Tibial nerve (tissue), 4 donors: ENCODE results near the gene IRF2BP1. TPM values are rescaled to one million over a fixed set of nuclear protein-coding genes. Genes with fewer than 3 reads are reported as not detected.
A peak's percentile ranks its signal among the peaks of the same experiment; 100 is the strongest.

Source experiments
- DNase-seq, 2 donors: peaks; one replicate each; pipeline ENCODE4 v3.0.0-alpha.2; 2019; ENCODE audit warnings: low spot score in 2 of 2
- H3K27ac ChIP-seq, 4 donors: fragments of 200-600 bp; sonication (generic) in 3 of 4; one replicate each; pipeline ENCODE4 v1.5.1; 2017 to 2019; ENCODE audit warnings: mild to moderate bottlenecking in 1 of 4
- H3K27me3 ChIP-seq, 2 donors: fragments of 200-600 bp; sonication (generic) in 1 of 2; one replicate each; pipeline versions ENCODE4 v1.5.1 to v1.6.0; 2017 to 2019
- H3K36me3 ChIP-seq, 3 donors: fragments of 200-600 bp; sonication (generic); one replicate each; pipeline ENCODE4 v1.5.1; 2018 to 2019
- H3K4me1 ChIP-seq, 4 donors: fragments of 200-600 bp; sonication (generic) in 3 of 4; one replicate each; pipeline ENCODE4 v1.5.1; 2017 to 2019
- H3K4me3 ChIP-seq, 4 donors: fragments of 200-600 bp; sonication (generic) in 3 of 4; one replicate each; pipeline ENCODE4 v1.5.1; 2017 to 2019; ENCODE audit warnings: mild to moderate bottlenecking in 1 of 4, moderate library complexity in 1 of 4
- H3K9me3 ChIP-seq, 4 donors: fragments of 200-600 bp; sonication (generic) in 3 of 4; one replicate each; pipeline ENCODE4 v1.5.1; 2017 to 2019
- EP300 ChIP-seq, 2 donors: sonication (generic); formaldehyde crosslinking; IDR thresholded peaks; one replicate each; pipeline ENCODE4 v1.6.1; 2017; ENCODE audit warnings: antibody characterized with exemption in 2 of 2, mild to moderate bottlenecking in 1 of 2
- POLR2A ChIP-seq, 2 donors: fragments of 450-650 bp; IDR thresholded peaks; one replicate each; pipeline ENCODE4 v1.6.1; 2017; ENCODE audit warnings: antibody characterized with exemption in 2 of 2, mild to moderate bottlenecking in 2 of 2, moderate library complexity in 2 of 2
- WGBS, 2 donors: methylation state at CpG; one replicate each; pipeline ENCODE4 v1.1.5; 2018; 5-methylcytosine and 5-hydroxymethylcytosine counted together
- total RNA-seq, 4 donors: library from RNA; depleted of rRNA; stranded (reverse); fragments of >200 nt; gene quantifications; one replicate each; pipeline ENCODE4 v1.1.0, GENCODE V29; 2016
- TF ChIP-seq, protein P1 (sequence below), 5 experiments: fragments of 200-600 bp in 3 of 5; fragments of 450-650 bp in 2 of 5; sonication (generic) in 3 of 5; IDR thresholded peaks; one replicate each; pipeline ENCODE4 v1.5.1; 2016 to 2019; ENCODE audit warnings: antibody characterized with exemption in 5 of 5, mild to moderate bottlenecking in 3 of 5, moderate library complexity in 2 of 5

Gene IRF2BP1
- total RNA-seq, 4 donors from 2014 or later = 16.4 to 33.3 (median 27.2) TPM

DNA sequence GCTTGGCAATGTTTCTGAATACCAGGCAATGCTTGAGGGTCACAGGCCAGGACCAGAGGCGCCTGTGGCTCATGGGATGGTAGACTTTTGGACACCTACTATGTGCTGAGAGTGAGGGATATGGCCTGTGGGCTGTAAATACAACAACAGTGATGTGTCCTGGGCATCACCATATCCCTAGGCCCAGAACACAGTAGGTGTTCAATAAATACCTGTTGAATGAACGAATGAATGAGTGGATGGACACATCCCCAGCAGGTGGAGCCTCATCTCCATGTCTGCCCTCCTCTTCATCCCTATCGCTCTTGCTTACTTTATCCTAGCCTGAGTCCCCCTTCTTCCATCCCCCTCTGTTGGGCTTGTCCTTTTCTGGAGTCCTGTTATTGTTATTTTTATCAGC is 45.1 kb upstream of the IRF2BP1 start:
- DNase-seq = no peak
- peaks cover 0 to 51% of the 10 kb centered on the region in 2 donors for H3K27me3 ChIP-seq
- TF ChIP-seq, protein P1, sequence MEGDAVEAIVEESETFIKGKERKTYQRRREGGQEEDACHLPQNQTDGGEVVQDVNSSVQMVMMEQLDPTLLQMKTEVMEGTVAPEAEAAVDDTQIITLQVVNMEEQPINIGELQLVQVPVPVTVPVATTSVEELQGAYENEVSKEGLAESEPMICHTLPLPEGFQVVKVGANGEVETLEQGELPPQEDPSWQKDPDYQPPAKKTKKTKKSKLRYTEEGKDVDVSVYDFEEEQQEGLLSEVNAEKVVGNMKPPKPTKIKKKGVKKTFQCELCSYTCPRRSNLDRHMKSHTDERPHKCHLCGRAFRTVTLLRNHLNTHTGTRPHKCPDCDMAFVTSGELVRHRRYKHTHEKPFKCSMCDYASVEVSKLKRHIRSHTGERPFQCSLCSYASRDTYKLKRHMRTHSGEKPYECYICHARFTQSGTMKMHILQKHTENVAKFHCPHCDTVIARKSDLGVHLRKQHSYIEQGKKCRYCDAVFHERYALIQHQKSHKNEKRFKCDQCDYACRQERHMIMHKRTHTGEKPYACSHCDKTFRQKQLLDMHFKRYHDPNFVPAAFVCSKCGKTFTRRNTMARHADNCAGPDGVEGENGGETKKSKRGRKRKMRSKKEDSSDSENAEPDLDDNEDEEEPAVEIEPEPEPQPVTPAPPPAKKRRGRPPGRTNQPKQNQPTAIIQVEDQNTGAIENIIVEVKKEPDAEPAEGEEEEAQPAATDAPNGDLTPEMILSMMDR (IDR thresholded peaks at IDR 0.05) = no peak
- TF ChIP-seq POLR2A (IDR thresholded peaks at IDR 0.05) (no peak), EP300 (IDR thresholded peaks at IDR 0.05) (no peak)
- peaks cover 0 to 9% (median 0%) of the 10 kb centered on the region in 4 donors for H3K4me1 ChIP-seq
- H3K4me3 ChIP-seq = no peak overlapping the region
- 53 to 76% methylated on average over 3 of the region's 3 CpGs for WGBS, 2 donors
- H3K9me3 ChIP-seq = no peaks in the 10 kb centered on the region
- no peak overlapping the region for H3K27ac ChIP-seq
- H3K36me3 ChIP-seq = no peaks in the 10 kb centered on the region

DNA sequence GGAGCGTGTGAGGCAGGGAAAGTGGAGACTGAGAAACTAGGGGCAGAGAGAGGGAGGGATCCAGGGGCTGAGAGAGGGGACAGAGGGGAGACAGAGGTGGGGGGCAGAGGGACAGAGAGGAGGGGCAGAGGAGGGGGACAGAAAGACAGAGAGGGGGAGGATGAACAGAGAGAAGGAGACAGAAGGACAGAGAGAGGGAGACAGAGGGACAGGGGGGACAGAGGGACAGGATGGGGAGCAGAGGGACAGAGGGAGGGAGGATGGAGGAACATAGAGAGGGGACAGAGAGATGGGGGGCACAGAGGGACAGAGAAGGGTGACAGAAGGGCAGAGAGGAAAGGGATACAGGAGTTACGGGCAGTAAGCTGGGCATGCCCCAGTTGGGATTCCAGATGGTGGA is 43.3 kb upstream of the IRF2BP1 start:
- H3K27ac ChIP-seq = no peak overlapping the region
- WGBS, 2 donors = 68 to 76% methylated on average over 2 of the region's 2 CpGs
- no peaks in the 10 kb centered on the region for H3K9me3 ChIP-seq
- TF ChIP-seq EP300 (IDR thresholded peaks at IDR 0.05) (no peak), POLR2A (IDR thresholded peaks at IDR 0.05) (no peak)
- TF ChIP-seq, protein P1 (IDR thresholded peaks at IDR 0.05) = no peak
- peaks cover 0 to 9% (median 0%) of the 10 kb centered on the region in 4 donors for H3K4me1 ChIP-seq
- DNase-seq = no peak
- H3K27me3 ChIP-seq = peaks cover 0 to 33% of the 10 kb centered on the region in 2 donors
- H3K4me3 ChIP-seq = no peak overlapping the region
- no peaks in the 10 kb centered on the region for H3K36me3 ChIP-seq

DNA sequence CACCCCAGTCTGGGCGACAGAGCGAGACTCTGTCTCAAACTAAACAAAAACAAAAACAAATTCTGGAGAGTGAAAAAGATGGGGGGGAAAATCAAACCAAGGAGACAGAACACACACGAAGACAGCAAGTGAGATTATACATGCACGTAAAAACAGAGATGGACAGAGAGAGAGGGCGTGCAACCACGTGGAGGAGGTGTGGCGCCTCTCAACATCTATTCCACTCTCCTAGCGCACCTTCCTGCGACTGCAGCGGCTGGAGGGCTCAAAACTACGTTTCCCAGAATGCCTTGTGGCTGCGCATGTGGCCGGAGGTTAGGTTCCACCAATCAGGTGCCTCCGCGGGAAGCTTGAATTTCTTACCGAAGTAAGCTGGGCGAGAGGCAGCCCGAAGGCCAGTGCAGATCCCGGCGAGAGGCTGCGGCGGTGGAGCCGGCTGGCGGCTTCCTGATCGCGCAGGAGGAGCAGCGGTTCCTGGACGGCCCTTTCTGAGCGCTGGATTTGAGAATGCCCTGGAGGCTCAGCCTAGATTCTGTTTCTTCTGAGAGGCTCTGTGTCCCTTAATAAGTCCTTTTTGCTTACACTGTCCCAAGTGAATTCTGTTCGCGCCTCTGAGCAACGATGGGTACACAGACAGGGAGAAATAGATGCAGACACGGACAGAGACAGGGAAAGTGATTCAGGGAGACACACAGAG is 41.8 kb upstream of the IRF2BP1 start:
- Histone ChIP-seq H3K27me3 (peaks cover 0 to 19% of the 10 kb centered on the region in 2 donors), H3K4me3 (no peak overlapping the region), H3K27ac (no peak overlapping the region), H3K4me1 (peaks cover 0 to 9% (median 0%) of the 10 kb centered on the region in 4 donors), H3K9me3 (no peaks in the 10 kb centered on the region), H3K36me3 (no peaks in the 10 kb centered on the region)
- peak; percentile 73 to 92 for DNase-seq
- TF ChIP-seq POLR2A (IDR thresholded peaks at IDR 0.05) (no peak), EP300 (IDR thresholded peaks at IDR 0.05) (peak in 1 of 2 donors; percentile 92)
- TF ChIP-seq, protein P1 (IDR thresholded peaks at IDR 0.05) = no peak
- WGBS, 2 donors = 6 to 8% methylated on average over 33 of the region's 33 CpGs

DNA sequence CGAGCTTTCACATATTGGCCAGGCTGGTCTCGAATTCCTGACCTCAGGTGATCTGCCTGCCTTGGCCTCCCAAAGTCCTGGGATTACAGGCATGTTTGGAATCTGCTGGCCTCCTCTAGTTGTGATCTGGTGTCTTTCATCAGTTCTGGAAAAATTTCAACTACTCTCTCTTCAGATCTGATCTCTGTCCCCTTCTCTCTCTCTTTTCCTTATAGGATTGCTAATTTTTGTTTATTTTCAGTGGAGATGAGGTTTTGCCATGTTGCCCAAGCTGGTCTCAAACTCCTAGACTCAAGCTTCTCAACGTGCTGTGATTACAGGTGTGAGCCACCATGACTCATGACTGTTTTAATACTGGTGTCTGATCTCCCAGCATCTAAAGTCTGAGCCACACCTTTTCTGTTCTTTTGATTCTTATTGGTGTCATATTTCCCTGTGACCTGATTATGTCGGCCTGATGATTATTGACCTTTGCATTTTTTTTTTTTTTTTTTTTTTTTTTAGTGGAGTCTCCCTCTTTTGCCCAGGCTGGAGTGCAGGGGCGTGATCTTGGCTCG is 39.0 kb upstream of the IRF2BP1 start:
- no peaks in the 10 kb centered on the region for H3K27me3 ChIP-seq
- TF ChIP-seq, protein P1 (IDR thresholded peaks at IDR 0.05) = no peak
- TF ChIP-seq EP300 (IDR thresholded peaks at IDR 0.05) (no peak), POLR2A (IDR thresholded peaks at IDR 0.05) (no peak)
- peaks cover 0 to 12% (median 0%) of the 10 kb centered on the region in 4 donors for H3K4me1 ChIP-seq
- 82 to 84% methylated on average over 6 of the region's 6 CpGs for WGBS, 2 donors
- no peaks in the 10 kb centered on the region for H3K9me3 ChIP-seq
- H3K36me3 ChIP-seq = no peaks in the 10 kb centered on the region
- no peak overlapping the region for H3K4me3 ChIP-seq
- DNase-seq = no peak
- no peak overlapping the region for H3K27ac ChIP-seq

DNA sequence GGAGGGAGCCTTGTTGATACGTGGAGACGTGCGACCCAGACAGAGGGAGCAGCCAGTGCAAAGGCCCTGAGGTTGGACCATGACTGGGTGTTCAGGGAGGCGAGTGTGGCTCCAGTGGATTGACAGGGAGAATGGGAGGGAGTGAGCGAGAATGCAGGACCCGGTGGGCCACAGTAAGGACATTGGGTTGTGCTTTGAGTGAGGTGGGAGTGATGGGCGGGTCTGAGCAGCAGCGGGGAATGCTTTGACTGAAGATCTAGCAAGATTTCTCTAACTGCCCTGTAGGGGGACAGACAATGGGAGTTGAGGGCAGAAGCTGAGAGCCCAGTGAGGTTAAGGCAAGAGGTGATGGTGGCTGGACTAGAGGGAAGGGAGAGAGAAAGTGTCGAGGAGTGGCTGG is 36.3 kb upstream of the IRF2BP1 start:
- no peak for DNase-seq
- no peaks in the 10 kb centered on the region for H3K27me3 ChIP-seq
- H3K4me1 ChIP-seq = peaks cover 0 to 4% (median 0%) of the 10 kb centered on the region in 4 donors
- no peaks in the 10 kb centered on the region for H3K9me3 ChIP-seq
- no peak overlapping the region for H3K4me3 ChIP-seq
- WGBS, 2 donors = 56 to 63% methylated on average over 9 of the region's 9 CpGs
- H3K27ac ChIP-seq = no peak overlapping the region
- TF ChIP-seq EP300 (IDR thresholded peaks at IDR 0.05) (no peak), POLR2A (IDR thresholded peaks at IDR 0.05) (no peak)
- TF ChIP-seq, protein P1 (IDR thresholded peaks at IDR 0.05) = no peak
- H3K36me3 ChIP-seq = no peaks in the 10 kb centered on the region
